GM23248 (cell line): ENCODE results near the gene PPP1R13B. TPM values are rescaled to one million over a fixed set of nuclear protein-coding genes. Genes with fewer than 3 reads are reported as not detected.
A peak's percentile ranks its signal among the peaks of the same experiment; 100 is the strongest.
"Not testable (repeated sequence)": the region's sequence is repeated elsewhere in the genome, so short reads cannot be mapped to it uniquely, and the experiment has no call there.

ENCODE experiments used
- DNase-seq: peaks from one replicate; pipeline ENCODE4 v3.0.0-alpha.2; 2015
- H2AFZ ChIP-seq: fragments of 200-600 bp; sonication (generic); 2 replicates; pipeline ENCODE4 v1.6.1; 2016; ENCODE audit warnings: antibody characterized with exemption
- H3F3A ChIP-seq: fragments of 200-600 bp; sonication (generic); 2 replicates; pipeline ENCODE4 v1.6.1; 2016; ENCODE audit warnings: mild to moderate bottlenecking, antibody characterized with exemption, mixed run types; ENCODE audit not compliant: insufficient read depth
- H3K27ac ChIP-seq: fragments of 200-600 bp; sonication (generic); 2 replicates; pipeline ENCODE4 v1.5.1; 2016; ENCODE audit warnings: mild to moderate bottlenecking
- H3K27me3 ChIP-seq: fragments of 200-600 bp; sonication (generic); replicated peaks from 2 replicates; pipeline ENCODE4 v1.6.1; 2016; ENCODE audit warnings: mild to moderate bottlenecking; ENCODE audit not compliant: insufficient read depth
- H3K36me3 ChIP-seq: fragments of 200-600 bp; sonication (generic); 2 replicates; pipeline ENCODE4 v1.6.1; 2016; ENCODE audit warnings: low read depth, mild to moderate bottlenecking
- H3K4me1 ChIP-seq: fragments of 200-600 bp; sonication (generic); 2 replicates; pipeline ENCODE4 v1.6.1; 2016; ENCODE audit warnings: mild to moderate bottlenecking; ENCODE audit not compliant: insufficient read depth
- H3K4me2 ChIP-seq: fragments of 200-600 bp; sonication (generic); one replicate; pipeline ENCODE4 v1.6.1; 2016; ENCODE audit warnings: mild to moderate bottlenecking; ENCODE audit not compliant: unreplicated experiment
- H3K4me3 ChIP-seq: fragments of 200-600 bp; sonication (generic); 2 replicates; pipeline ENCODE4 v1.5.1; 2016; ENCODE audit warnings: mild to moderate bottlenecking
- H3K79me2 ChIP-seq: fragments of 200-600 bp; sonication (generic); 2 replicates; pipeline ENCODE4 v1.6.1; 2016; ENCODE audit warnings: mild to moderate bottlenecking; ENCODE audit not compliant: insufficient read depth
- H3K9ac ChIP-seq: fragments of 200-600 bp; sonication (generic); 2 replicates; pipeline ENCODE4 v1.6.1; 2016; ENCODE audit warnings: mild to moderate bottlenecking
- H3K9me2 ChIP-seq: fragments of 200-600 bp; sonication (generic); 2 replicates; pipeline ENCODE4 v1.6.1; 2016; ENCODE audit warnings: mixed run types, mild to moderate bottlenecking, moderate library complexity; ENCODE audit not compliant: insufficient read depth
- H3K9me3 ChIP-seq: fragments of 200-600 bp; sonication (generic); one replicate; pipeline ENCODE4 v1.6.1; 2017; ENCODE audit warnings: low read depth
- H4K20me1 ChIP-seq: fragments of 200-600 bp; sonication (generic); 2 replicates; pipeline ENCODE4 v1.6.0; 2016; ENCODE audit not compliant: insufficient read depth
- EZH2 ChIP-seq: fragments of 200-600 bp; sonication (generic); IDR thresholded peaks from 2 replicates; pipeline ENCODE4 v1.6.1; 2018; ENCODE audit warnings: antibody characterized with exemption, mild to moderate bottlenecking; ENCODE audit not compliant: insufficient read depth, poor library complexity, severe bottlenecking
- EZH2phosphoT487 ChIP-seq: fragments of 200-600 bp; sonication (generic); IDR thresholded peaks from 2 replicates; pipeline ENCODE4 v1.6.1; 2018; ENCODE audit warnings: antibody characterized with exemption, moderate library complexity, mild to moderate bottlenecking, low read depth; ENCODE audit not compliant: insufficient read depth
- WGBS, 2 experiments: methylation state at CpG; one replicate each; pipeline ENCODE4 v1.1.6; 2015 to 2017; ENCODE audit warnings: low lambda C conversion rate in 2 of 2, low coverage in 1 of 2; ENCODE audit errors: missing lambda C conversion rate in 2 of 2; 5-methylcytosine and 5-hydroxymethylcytosine counted together
- in situ Hi-C: fragments of 300-500 bp; cut with MboI; formaldehyde crosslinking; loops from 2 replicates; pipeline ENCODE4 v1.15.0; 2020
- polyA plus RNA-seq: library from polyadenylated mRNA; unstranded; fragments of >200 nt; fragmentation: Nextera tagmentation; extraction: Ambion mirVana; gene quantifications from 2 replicates; pipeline ENCODE4 v1.2.1, GENCODE V29; 2016
- total RNA-seq: library from RNA; depleted of rRNA; stranded (reverse); fragments of >200 nt; shearing (Covaris generic); gene quantifications from 2 replicates; pipeline ENCODE4 v1.2.3, GENCODE V29; 2014

Gene PPP1R13B
- total and polyA plus RNA-seq, 2 experiments from 2014 or later: 2.0 to 4.6 TPM

DNA sequence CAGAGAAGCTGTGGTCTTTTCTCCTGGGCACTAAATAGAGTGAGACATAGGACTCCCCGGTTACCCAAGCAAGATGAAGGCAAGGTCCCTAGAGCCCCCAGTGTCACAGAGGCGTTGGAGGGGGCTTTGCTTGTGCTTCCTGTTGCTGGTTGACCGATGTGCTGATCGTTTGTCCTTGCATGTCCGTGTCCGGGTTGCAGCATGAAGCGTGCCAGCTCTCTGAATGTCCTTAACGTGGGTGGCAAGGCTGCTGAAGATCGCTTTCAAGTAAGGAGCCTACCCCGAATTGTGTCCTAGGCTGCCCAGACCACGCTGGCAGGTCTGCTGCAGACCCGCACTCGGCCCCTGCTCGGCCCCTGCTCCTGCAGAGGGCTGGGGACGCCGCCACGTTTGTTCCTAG lies 155.2 kb downstream of the PPP1R13B start:
- peaks cover 62% of the 10 kb centered on the region for H3K36me3 ChIP-seq
- H3K9me2 ChIP-seq: no peaks in the 10 kb centered on the region
- no peak overlapping the region for H3K4me3 ChIP-seq
- no peak for DNase-seq
- no peak overlapping the region for H3K9ac ChIP-seq
- H2AFZ ChIP-seq: no peak overlapping the region
- H3K79me2 ChIP-seq: peaks cover 100% of the 10 kb centered on the region
- WGBS, 2 experiments: 95 to 97% methylated on average over 17 of the region's 17 CpGs
- no peaks in the 10 kb centered on the region for H4K20me1 ChIP-seq
- in situ Hi-C loops: no loop called here
- H3F3A ChIP-seq: peaks cover 43% of the 10 kb centered on the region
- H3K4me2 ChIP-seq: no peak overlapping the region
- TF ChIP-seq EZH2phosphoT487: no peak
- H3K9me3 ChIP-seq: no peaks in the 10 kb centered on the region
- H3K27me3 ChIP-seq: no peaks in the 10 kb centered on the region
- H3K4me1 ChIP-seq: peaks cover 18% of the 10 kb centered on the region
- H3K27ac ChIP-seq: no peak overlapping the region

- peaks cover 63% of the 10 kb centered on the region for H3K36me3 ChIP-seq
- H3K4me1 ChIP-seq: peaks cover 18% of the 10 kb centered on the region
- in situ Hi-C loops, H3K27ac ChIP-seq, H3K9me2 ChIP-seq, H2AFZ ChIP-seq, H3K27me3 ChIP-seq, H3K4me3 ChIP-seq, H4K20me1 ChIP-seq, H3K4me2 ChIP-seq, DNase-seq, H3K9me3 ChIP-seq, H3K9ac ChIP-seq: not testable (repeated sequence)
- WGBS, 2 experiments: 88 to 89% methylated on average over 5 of the region's 5 CpGs
- H3F3A ChIP-seq: peaks cover 48% of the 10 kb centered on the region
- H3K79me2 ChIP-seq: peaks cover 100% of the 10 kb centered on the region
Observed at GRCh38 chr14:103691655-103692054, 155.7 kb downstream of the PPP1R13B start.

- H3K4me2 ChIP-seq: no peak overlapping the region
- 78 to 81% methylated on average over 8 of the region's 8 CpGs for WGBS, 2 experiments
- H3K4me3 ChIP-seq: no peak overlapping the region
- TF ChIP-seq EZH2 (no peak), EZH2phosphoT487 (no peak)
- H3K9ac ChIP-seq: no peak overlapping the region
- peaks cover 100% of the 10 kb centered on the region for H3K79me2 ChIP-seq
- H3K9me3 ChIP-seq: no peaks in the 10 kb centered on the region
- H3K36me3 ChIP-seq: peaks cover 64% of the 10 kb centered on the region
- peaks cover 54% of the 10 kb centered on the region for H3F3A ChIP-seq
- H4K20me1 ChIP-seq: no peaks in the 10 kb centered on the region
- H3K27ac ChIP-seq: no peak overlapping the region
- H3K4me1 ChIP-seq: peaks cover 18% of the 10 kb centered on the region
- DNase-seq: no peak
- no peaks in the 10 kb centered on the region for H3K9me2 ChIP-seq
- no peaks in the 10 kb centered on the region for H3K27me3 ChIP-seq
- no peak overlapping the region for H2AFZ ChIP-seq
- in situ Hi-C loops: no loop called here
Observed at GRCh38 chr14:103690332-103690731, 157.0 kb downstream of the PPP1R13B start.

DNA sequence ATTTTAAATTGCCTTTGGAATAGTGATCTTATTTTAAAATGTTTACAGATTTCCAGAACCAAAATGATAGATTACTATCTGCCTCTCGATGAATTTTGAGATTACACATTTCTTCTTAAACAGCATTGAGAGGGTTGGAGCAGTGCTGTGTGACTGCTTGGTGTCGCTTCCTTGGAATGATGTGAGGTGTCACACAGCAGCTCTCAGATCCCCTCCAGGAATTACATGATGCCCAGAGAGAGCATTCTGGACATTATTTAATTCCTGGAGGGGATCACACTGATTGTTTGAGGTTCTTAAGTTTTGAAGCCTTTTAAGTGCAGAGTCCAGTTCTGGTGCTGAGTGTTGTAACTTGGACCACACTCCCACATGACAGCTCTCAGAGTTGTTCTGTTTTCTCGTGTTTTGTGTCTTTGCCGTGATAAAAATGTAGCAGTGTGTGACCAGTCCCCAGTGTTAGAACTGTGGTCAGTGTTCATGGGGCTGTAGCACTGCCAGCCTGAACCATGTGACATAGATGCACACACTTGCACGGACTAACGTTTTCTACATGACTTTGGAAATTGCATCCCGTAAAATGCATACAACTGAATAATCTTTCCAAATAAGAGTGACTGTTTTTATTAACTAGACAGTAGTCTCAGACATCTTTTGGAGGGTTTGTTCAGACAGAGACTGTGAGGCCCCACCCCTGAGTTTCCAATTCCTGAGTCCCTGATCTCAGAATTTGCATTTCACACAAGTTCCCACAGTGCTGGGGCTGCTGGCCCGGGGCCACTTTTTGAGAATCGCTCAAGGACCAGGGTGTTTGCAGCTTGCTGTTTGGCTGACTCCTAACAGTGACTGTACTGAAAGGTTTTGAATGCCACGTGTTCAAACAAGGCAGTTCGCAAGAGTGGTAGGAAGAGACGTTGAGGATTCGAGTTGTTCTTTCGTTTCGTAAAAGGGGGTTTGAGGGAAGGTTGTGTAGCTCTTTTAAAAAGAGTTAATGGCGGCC lies 158.2 kb downstream of the PPP1R13B start:
- Histone ChIP-seq H3F3A (peaks cover 59% of the 10 kb centered on the region), H3K4me1 (peaks cover 18% of the 10 kb centered on the region), H4K20me1 (no peaks in the 10 kb centered on the region), H3K4me2 (peak overlapping the region; percentile 2), H3K79me2 (peaks cover 100% of the 10 kb centered on the region), H3K36me3 (peaks cover 67% of the 10 kb centered on the region), H3K27ac (peak overlapping the region; percentile 64), H3K4me3 (no peak overlapping the region), H2AFZ (no peak overlapping the region), H3K9me3 (no peaks in the 10 kb centered on the region), H3K9ac (peak overlapping the region; percentile 51), H3K9me2 (no peaks in the 10 kb centered on the region), H3K27me3 (no peaks in the 10 kb centered on the region)
- DNase-seq: peak; percentile 79
- TF ChIP-seq EZH2phosphoT487 (no peak), EZH2 (no peak)
- in situ Hi-C loops: loop anchor here (10.0 kb wide), 1 partner anchor 114 kb away; no protein-coding TSS in a partner anchor
- WGBS, 2 experiments: 65 to 69% methylated on average over 16 of the region's 16 CpGs
